Central memory CD4-positive, alpha-beta T cell (primary cell): ENCODE results near the gene IGF2BP3.
"Not testable (repeated sequence)": the region's sequence is repeated elsewhere in the genome, so short reads cannot be mapped to it uniquely, and the experiment has no call there.

Experiments used
- DNase-seq: peaks from one replicate; pipeline ENCODE4 v3.0.0; 2022

IGF2BP3 gene

GRCh38 chr7:23419160-23419559 is 51.1 kb downstream of the IGF2BP3 start:
- DNase-seq: no peak

DNA sequence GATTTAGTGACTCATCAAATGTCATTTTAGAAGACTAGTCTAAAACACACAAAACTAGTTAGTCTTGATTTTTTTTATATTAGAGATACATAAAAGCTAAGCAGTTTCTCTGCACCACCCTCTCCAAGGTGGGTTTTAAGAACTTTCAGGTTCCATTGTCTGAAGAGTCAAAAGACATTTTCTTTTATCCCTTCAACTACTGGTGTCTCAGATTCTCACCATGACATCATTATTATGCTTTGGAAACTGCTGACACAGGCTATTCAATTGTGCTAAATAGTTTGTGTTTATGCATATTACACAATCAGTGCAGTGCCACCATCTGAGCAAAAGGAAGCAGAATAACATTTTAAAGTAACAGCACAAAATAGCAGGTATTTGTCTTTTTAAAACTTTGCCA is 52.2 kb downstream of the IGF2BP3 start:
- no peak for DNase-seq

GRCh38 chr7:23415198-23415597 is 55.1 kb downstream of the IGF2BP3 start:
- no peak for DNase-seq

DNA sequence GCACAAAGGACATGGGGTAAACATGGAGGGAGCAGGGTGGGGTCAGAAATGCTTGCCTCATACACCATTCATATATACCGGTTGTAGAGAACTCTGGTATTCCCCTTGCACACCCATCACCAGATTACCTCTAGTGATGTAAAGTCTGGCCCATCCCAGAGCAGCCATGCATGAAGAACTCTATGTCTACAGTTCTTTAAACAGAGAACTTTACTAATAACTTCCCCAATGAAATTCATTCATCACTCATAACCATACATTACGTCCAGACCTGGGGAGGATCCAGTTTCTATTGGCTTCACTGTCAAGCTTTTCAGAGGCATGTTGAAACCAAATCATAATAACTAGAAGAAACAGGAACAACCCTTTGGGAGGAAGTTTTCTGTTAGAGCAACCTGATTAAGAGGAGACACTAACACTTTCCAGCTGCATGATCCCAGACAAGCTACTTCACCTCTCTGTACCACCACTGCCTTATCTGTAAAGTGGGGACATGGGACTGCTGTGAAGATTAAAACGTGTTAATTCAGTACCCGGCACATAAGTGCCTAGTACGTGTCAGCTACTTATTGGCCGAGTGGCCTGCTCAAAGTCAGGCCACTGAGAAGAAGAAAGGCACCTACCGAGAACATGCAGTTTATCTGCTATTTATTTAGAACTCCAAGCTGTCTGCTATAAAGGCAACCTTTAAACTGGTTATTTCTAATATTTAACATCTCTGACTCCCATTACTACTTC is 59.7 kb downstream of the IGF2BP3 start:
- DNase-seq: no peak

- not testable (repeated sequence) for DNase-seq
These were observed 63.7 kb downstream of the IGF2BP3 start for GRCh38 chr7:23406564-23406963.

- no peak for DNase-seq
These were observed 65.1 kb downstream of the IGF2BP3 start for GRCh38 chr7:23405240-23405618.

GRCh38 chr7:23404546-23405239 is 65.6 kb downstream of the IGF2BP3 start:
- DNase-seq: no peak

GRCh38 chr7:23403970-23404369 is 66.3 kb downstream of the IGF2BP3 start:
- DNase-seq: no peak

DNA sequence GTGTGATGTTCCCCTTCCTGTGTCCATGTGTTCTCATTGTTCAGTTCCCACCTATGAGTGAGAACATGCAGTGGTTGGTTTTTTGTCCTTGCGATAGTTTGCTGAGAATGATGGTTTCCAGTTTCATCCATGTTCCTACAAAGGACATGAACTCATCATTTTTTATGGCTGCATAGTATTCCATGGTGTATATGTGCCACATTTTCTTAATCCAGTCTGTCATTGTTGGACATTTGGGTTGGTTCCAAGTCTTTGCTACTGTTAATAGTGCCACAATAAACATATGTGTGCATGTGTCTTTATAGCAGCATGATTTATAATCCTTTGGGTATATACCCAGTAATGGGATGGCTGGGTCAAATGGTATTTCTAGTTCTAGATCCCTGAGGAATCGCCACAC is 72.2 kb downstream of the IGF2BP3 start:
- DNase-seq: not testable (repeated sequence)

DNA sequence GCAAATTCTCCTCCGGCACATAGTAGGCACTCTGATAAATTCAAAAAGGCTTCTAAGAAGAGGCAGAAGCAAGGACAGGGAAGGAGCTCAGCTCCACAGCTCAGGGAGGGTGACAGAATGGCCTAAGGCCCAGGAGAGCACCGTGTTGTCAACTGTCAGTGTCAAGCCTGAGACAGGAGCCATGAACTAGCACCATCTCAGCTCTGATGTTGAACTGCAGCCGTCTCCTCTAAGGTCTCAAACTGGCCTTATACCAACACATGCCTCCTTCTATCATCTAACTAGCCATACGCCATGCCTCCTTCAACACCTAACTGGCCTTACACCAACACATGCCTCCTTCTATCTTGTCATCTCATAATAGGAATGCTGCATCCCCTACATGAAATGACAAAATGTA is 73.0 kb downstream of the IGF2BP3 start:
- DNase-seq: no peak

DNA sequence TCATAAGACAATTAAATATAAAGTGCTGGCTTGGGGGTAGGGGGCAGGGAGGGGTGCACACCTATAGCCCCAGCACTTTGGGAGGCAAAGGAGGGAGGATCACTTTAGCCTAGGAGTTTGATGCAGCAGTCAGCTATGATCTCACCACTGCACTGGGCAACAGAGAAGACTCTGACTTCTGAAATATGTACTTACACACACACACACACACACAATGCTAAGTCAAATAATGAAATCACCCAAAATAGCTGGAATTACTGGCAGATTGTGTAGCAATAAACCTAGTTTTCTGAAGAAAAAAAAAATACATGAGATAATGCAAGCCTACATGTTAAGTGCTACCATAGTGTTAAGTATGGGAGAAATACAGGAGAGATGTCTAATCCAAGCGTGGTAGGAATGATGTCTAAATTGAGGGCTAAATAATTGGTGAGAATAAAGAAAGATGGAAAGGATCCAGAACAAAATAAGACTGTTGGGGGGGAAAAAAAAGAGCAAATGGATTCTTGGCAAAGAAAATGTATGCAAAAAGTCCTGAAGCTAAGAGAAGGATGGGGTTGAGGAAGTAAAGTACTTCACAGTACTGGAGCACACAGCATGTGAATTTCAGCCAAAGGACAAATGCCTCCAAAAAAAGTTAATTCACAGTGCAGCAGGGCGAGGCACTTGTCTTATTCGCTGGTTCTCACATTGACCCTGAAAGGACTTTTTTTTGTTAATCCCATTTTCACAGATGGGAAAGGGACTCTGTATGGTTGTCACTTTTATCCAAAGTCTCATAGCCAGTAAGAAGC is 73.9 kb downstream of the IGF2BP3 start:
- no peak for DNase-seq

- DNase-seq: no peak
These were observed 75.7 kb downstream of the IGF2BP3 start for GRCh38 chr7:23394488-23395171.

DNA sequence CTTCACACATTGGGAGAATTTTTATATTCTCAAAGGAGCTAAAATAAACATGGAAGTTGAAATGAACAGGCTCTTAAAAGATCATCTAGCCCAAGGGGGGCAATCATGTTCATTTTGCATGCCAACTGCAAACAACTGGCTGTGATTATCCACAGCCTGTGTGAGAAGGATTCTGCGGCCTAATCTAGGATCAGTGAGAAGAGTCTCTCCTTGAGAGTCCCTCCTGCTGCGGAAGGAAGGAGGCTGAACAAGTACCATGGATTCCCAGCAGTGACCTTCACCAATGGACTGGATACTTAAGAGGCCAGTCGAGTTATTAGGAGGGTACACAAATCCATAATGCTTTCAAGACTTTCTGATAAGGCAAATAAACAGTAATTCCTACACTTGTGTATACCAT is 76.7 kb downstream of the IGF2BP3 start:
- no peak for DNase-seq

GRCh38 chr7:23389701-23390100 is 80.6 kb downstream of the IGF2BP3 start:
- DNase-seq: no peak

GRCh38 chr7:23387583-23387982 is 82.7 kb downstream of the IGF2BP3 start:
- no peak for DNase-seq

DNA sequence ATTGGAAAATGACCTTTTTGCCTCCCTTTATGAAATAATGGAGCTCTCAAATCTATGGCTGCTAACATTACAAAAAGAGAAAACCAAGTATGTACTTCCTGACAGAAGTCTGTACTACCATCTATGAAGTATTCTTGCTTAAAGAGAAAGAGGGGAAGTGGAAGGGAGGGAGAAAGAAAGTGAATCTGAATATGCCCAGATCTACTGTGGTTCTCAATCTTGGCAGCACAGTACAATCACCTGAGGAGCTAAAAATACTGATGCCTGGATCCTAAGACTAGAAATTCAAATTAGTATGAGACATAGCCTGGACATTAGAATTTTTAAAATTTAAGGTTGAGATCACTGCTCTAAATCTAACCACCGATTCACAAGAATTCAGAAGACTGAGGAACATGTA is 85.2 kb downstream of the IGF2BP3 start:
- DNase-seq: no peak

DNA sequence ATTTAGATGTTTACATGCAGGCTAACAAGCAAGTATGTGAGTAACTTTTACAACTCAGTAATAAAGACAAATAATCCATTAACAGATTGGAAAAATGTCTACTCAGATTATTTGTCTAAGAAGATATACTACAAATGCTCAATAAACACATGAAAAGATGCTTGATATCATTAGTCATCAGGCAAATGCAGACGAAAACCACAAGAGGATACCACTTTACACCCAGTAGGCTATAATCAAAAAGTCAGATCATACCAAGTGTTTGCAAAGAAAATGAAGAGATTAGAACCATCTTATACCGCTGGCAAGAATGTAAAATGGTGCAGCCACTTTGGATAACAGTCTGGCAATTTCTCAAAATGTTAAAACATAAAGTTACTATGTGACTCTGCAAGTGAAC is 87.1 kb downstream of the IGF2BP3 start:
- no peak for DNase-seq

- no peak for DNase-seq
These were observed 89.3 kb downstream of the IGF2BP3 start for GRCh38 chr7:23380961-23381360.

- DNase-seq: no peak
These were observed 89.7 kb downstream of the IGF2BP3 start for GRCh38 chr7:23380556-23380955.

- no peak for DNase-seq
These were observed 91.3 kb downstream of the IGF2BP3 start for GRCh38 chr7:23378996-23379395.

DNA sequence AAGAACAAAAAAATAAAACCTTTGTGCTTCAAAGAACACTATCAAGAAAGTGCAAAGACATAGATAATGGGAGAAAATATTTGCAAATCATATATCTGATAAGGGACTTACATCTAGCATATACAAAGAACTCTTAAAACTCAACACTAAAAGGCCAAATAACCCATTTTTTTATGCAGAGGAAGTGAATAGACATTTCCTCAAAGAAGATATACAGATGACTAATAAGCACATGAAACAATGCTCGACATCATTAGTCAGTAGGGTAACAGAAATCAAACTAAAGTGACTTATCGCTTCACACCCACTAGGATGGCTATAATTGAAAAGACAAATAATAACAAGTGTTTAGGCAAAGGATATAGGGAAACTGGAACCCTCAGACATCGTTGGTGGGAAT is 93.2 kb downstream of the IGF2BP3 start:
- DNase-seq: no peak

GRCh38 chr7:23373151-23374004 is 96.9 kb downstream of the IGF2BP3 start:
- DNase-seq: peak; percentile 19
